T-helper 1 cell treated with Interleukin-12 subunit alpha and Interleukin-12 subunit beta and Interleukin-4 antibody, amounts not matched to agents 30 ng/mL and 1 ng/mL, for 36 hours (primary cell): ENCODE measurements around the gene MYH7. TPM values are rescaled to one million over a fixed set of nuclear protein-coding genes. Genes with fewer than 3 reads are reported as not detected.
"Not testable (repeated sequence)": the region's sequence is repeated elsewhere in the genome, so short reads cannot be mapped to it uniquely, and the experiment has no call there.

ENCODE experiments used
- intact Hi-C: fragments of 100-400 bp; cut with micrococcal nuclease; formaldehyde crosslinking; loops from one replicate; pipeline ENCODE4 v1.15.1; 2024
- total RNA-seq: library from RNA; stranded (reverse); gene quantifications from 2 replicates; pipeline ENCODE4 v1.2.3, GENCODE V29; 2022

The MYH7 gene
- total RNA-seq, 1 donor from 2014 or later: 0.17 TPM

DNA sequence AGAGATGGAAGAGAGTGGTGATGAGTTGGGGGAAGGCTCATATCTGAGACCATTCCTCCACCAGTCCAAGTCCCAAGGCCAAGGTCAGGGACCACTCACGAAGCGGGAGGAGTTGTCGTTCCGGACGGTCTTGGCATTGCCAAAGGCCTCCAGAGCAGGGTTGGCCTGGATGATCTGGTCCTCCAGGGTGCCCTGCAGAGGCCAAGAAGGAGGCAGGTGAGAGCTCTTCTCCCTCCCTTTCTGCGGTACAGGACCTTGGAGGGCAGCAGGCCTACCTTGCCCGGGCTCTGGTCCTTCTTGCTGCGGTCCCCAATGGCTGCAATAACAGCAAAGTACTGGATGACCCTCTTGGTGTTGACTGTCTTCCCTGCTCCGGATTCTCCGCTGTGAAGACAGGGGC lies 4.0 kb downstream of the MYH7 start:
- intact Hi-C loops: no loop called here

DNA sequence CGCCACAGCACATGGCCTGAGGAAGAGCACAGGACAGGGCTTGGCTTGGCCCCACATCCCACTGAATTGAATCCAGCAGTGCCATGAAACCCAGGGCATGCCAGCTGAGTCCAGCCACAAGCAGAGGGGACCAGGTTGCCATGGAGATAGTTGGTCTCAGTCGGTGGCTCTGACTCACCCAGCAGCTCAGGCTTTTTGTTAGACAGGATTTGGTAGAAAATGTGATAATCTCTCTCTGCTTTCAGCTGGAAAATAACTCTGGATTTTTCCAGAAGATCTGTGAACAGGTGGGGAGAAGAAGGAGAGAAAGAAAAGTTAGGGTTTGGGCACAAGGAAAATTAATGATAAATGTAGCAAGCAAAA lies 4.8 kb downstream of the MYH7 start:
- intact Hi-C loops: no loop called here

DNA sequence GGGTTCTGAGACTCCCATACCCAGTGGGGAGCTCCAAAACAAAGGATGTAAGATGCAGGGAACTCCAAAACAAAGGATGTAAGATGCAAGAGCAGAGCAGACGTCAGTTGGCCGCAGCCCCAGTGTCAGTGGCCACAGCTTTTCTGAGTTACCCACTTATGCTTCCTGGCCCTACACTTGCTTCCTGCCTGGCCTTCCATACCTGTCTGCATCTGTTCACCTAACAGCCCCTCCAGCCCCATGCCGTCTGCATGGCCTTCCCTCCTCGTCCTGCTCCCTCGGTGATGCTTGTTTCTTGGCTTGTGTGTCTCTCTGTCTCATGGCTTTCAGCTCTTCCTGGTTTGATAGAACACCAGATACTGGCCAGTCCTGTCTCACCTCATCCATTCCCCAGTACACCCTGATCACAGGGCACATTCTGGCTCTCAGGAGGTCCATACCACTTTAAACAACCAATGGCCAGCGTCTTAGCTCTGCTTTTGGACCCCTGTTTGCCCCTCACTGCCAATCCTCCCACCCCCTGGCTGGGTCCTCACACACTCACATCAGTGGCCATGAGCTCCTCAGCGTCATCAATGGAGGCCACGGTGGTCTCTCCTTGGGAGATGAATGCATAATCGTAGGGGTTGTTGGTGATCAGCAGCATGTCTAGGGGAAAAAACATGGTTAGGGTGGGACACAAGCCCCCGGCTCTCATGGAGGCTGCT lies 5.3 kb downstream of the MYH7 start:
- intact Hi-C loops: no loop called here

DNA sequence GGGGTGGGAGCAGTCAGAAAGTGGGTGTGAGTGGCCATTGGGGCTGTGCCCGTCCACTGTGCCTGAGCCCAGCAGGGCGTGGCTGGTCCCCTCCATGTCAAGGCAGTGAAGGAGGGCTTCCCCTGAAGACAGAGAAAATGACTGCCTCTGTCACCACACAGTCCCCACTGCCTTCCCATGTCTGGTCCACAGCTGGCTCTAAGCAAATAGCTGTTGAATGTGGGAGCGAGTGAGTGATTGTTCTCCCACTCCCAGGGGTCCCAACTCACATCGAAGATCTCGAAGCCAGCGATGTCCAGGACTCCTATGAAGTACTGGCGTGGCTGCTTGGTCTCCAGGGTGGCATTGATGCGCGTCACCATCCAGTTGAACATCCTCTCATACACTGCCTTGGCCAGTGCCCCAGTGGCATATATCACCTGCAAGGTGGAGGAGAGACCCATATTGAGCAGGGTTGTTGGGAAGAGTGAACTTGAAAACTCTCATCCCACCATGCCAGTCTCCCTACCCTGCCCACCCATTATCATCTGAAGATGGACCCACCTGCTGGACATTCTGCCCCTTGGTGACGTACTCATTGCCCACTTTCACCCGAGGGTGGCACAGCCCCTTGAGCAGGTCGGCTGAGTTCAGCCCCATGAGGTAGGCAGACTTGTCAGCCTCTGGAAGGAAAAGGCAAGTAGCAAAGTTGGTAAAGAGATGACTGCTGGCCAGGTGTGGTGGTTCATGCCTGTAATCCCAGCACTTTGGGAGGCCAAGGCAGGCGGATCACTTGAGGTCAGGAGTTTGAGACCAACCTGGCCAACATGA lies 6.6 kb downstream of the MYH7 start:
- intact Hi-C loops: no loop called here

DNA sequence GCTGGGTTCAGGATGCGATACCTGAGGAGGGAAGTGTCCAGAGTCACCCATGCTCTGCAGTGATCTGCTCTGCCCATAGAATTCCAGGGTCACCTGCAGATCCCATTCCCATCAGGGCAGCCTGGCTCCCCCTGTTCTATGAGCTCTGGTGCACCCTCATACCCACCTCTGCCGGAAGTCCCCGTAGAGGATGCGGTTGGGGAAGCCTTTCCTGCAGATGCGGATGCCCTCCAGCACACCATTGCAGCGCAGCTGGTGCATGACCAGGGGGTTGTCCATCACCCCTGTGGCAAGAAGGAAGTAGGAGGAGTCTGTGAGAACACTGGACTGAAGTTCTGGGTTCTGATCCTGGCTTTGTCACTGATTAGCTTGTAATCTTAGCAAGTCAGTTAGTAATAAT lies 9.7 kb downstream of the MYH7 start:
- intact Hi-C loops: not testable (repeated sequence)

DNA sequence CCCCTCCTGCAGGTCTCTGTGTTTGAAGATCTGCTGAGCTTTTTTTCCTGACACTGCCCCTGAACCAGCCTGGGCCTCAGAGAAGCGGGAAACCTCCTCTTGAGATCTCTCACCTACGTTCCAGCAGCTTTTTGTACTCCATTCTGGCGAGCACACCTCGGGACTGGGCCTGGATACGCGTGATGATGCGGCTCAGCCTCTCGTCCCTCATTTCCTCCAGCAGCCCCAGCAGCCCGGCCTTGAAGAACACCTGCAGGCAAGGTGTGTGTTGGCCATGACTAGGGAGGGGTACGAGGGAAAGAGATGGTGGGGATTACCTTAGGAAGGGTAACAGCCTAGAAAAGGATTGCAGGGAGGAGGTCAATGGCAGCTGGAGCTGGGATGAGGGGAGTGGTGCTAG lies 10.3 kb downstream of the MYH7 start:
- intact Hi-C loops: no loop called here

DNA sequence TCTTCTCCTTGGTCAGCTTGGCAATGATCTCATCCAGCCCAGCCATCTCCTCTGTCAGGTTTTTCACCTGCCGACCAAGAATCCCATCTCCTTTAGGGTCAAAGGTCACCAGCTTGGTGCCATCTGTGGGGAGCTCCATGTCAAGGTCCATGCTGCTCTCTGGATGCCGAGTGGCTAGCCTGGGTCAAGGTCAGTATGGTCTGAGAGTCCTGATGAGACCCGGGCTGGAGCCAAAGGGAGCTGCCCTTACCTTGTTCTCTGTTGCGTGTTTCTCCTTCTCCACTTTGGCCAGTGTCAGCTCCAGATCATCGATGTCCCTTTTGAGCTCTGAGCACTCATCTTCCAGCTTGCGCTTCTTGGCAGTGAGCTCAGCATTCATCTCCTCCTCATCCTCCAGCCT lies 11.8 kb downstream of the MYH7 start:
- intact Hi-C loops: no loop called here

DNA sequence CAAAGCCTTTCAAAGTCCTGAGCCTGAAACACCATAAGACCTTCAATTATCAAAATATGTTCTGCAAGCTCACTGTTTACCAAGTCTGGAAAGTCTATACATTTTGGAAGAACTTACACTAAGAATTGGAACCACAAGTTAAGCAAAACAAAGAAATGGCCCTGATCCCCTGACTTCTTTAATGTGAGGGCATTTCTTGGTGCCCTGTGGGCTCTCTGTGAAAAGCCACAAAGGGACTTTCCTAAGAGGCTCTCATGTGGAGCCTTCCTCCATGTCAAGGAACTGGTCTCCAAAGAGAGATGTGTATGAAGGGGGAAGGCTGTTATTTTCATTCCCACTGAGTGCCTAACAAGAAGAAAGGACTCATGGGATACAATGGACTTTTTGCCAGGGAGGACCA lies 13.9 kb downstream of the MYH7 start:
- intact Hi-C loops: no loop called here

DNA sequence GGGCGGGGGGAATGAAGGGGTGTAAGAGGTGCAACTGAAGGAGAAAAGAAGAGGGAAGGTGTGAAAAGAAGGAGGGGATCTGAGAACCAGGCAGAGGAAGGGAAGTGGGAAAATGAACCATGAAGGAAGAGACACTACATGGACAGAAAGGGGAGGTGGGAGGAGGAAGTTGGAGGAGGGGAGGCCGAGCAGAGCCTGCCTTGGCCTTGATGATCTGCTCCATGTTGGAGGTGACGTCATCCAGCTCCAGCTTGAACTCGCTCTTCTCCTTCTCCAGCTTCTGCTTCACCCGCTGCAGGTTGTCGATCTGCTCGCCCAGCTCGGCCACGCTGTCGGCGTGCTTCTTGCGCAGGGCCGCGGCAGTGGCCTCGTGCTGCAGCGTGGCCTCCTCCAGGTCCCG lies 15.8 kb downstream of the MYH7 start:
- intact Hi-C loops: not testable (repeated sequence)

DNA sequence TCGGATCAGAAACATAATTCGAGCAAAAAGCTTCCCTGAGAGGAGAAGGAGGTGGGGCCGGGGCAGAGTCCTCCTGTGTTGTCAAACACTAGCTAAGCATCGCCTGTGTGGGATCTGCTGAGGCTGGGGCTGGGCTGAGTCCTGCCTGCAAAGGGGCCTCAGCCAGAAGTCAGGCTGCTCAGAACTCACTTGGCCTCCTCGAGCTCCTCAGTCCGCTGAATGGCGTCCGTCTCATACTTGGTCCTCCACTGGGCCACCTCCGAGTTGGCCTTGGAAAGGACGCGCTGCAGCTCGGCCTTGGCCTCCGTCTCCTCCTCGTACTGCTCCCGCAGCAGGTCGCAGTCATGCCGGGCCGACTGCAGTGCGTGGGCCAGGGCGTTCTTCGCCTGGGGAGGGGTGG lies 17.4 kb downstream of the MYH7 start:
- intact Hi-C loops: no loop called here

DNA sequence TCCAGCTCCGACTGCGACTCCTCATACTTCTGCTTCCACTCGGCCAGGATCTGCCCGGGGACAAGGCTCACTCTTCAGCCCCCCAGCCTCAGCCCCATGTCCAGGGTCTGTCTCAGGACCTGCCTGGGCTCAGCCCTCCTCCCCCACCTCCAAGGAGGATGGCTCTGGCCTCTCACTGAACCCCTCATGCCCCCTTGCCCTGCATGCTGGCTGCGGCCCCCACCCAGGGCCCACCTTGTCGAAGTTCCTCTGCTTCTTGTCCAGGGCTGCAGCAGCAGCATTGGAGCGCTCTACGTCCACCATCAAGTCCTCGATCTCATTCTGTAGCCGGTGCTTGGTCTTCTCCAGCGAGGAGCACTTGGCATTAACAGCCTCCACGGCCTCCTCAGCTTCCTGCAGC lies 18.2 kb downstream of the MYH7 start:
- intact Hi-C loops: not testable (repeated sequence)

DNA sequence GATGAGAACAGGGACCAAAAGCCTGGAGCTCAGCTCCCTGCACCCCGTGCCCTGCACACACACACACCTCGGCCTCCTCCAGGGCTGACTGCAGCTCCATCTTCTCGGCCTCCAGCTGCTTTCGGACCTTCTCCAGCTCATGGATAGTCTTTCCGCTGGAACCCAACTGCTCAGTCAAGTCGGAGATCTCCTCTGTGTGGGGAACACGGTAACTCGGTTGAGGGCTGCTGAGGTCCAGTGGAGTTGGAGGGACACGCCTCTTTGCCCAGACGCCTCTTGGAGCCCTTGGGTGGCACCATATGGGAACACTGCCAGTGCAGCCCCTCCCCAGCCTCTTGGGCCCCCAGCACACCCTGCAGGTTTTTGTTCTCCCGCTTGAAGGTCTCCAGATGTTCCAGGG lies 18.7 kb downstream of the MYH7 start:
- intact Hi-C loops: no loop called here

DNA sequence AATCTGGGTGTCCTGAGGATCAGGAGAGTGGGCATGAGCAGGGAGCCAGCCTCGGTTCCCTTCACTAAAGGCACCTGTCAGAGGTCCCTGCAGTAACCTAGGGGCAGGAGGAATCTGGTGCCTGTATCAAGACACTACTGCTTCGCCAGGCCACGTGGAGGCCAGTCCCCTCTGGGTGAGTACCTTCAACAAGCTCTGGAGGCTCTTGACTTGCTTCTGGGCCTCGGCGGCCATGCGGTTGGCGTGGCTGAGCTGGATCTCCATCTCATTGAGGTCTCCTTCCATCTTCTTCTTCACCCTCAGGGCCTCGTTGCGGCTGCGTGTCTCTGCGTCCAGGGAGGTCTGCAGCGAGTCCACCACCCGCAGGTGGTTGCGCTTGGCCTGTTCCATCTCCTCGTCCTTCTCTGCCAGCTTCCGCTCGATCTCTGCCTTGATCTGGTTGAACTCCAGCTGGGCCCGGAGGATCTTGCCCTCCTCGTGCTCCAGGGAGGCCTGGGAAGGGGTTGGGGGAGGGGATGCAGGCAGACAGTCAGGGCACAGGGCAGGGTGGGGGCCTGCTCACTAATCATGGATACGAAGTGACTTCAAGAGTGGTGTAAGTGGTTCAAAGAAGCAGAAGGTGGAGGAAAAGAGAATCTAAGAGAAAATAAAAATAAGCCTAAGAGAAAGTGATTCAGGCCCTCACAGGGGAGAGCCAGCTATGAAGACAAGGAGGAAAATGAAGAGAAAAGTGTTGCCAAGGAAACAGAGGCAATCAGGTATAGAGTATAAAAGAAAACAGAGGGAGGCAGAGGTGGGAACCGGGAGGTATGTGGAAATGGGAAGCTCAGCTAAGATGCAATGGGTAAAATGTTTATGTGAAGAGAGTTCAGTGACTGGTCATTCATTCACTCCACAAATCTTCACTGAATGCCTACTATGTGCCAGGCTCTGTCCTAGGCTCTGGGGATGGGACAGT lies 19.4 kb downstream of the MYH7 start:
- intact Hi-C loops: no loop called here

DNA sequence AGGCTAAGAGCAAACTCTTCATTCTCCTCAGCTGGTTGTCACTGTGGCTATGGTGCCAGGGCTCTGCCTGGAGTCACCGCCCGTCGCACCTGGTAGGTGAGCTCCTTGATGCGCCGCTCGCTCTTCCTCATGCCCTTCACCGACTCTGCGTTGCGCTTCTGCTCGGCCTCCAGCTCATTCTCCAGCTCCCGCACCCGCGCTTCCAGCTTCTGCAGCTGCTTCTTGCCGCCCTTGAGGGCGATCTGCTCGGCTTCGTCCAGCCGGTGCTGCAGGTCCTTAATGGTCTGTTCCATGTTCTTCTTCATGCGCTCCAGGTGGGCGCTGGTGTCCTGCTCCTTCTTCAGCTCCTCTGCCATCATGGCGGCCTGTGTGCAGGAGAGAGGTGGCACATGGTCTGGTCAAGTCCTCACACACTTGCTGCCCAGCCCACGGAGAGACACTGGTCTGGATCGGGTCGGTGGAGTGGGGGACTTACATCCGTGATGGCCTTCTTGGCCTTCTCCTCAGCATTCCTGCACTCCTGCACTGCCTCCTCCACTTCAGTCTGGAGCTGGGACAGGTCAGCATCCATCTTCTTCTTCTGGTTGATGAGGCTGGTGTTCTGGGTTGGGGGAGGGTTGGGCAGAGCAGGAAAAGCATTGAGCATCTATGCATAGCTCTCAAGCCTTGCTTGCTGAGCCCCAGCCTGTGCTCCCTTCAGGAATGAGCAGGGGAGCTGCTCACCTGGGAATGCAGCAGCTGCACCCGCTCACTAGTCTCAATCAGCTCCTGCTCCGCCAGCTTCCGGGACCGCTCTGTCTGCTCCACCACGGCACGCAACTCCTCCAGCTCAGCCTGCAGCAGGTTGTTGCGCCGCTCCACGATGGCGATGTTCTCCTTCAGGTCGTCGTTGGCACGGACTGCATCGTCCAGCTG lies 20.3 kb downstream of the MYH7 start:
- intact Hi-C loops: no loop called here

DNA sequence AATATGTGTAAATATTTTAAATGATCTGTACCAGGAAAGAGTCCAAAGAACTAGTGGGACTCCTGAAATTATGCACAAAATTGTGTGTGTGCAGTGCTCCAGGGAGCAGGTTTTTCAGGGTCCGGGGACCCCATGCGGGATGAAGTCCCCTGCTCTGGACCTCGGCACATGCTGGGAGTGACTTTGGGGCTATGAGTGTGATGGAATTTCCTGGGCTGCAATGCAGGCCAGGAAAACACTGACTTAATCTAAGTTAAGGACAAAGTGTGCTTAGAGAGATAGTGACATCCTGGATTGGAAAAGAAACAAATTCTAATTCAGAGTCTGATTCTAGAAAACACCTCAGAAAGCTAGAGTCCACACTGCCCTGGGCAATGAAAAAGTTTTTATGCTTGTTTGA lies 21.2 kb downstream of the MYH7 start:
- intact Hi-C loops: no loop called here

DNA sequence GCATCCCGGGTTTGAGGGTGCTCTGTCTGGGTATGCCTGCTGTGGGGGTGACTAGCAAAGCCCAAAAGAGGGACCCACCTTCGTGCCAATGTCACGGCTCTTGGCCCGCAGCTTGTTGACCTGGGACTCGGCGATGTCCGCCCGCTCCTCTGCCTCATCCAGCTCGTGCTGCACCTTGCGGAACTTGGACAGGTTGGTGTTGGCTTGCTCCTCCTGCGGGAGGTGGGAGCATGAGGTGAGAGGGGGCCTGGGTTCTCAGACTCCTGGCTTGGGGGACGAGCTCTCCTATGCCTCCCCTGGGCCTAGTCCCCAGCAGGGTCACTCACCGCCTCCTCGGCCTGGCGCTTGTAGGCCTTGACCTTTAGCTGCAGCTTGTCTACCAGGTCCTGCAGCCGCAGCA lies 21.8 kb downstream of the MYH7 start:
- intact Hi-C loops: no loop called here

DNA sequence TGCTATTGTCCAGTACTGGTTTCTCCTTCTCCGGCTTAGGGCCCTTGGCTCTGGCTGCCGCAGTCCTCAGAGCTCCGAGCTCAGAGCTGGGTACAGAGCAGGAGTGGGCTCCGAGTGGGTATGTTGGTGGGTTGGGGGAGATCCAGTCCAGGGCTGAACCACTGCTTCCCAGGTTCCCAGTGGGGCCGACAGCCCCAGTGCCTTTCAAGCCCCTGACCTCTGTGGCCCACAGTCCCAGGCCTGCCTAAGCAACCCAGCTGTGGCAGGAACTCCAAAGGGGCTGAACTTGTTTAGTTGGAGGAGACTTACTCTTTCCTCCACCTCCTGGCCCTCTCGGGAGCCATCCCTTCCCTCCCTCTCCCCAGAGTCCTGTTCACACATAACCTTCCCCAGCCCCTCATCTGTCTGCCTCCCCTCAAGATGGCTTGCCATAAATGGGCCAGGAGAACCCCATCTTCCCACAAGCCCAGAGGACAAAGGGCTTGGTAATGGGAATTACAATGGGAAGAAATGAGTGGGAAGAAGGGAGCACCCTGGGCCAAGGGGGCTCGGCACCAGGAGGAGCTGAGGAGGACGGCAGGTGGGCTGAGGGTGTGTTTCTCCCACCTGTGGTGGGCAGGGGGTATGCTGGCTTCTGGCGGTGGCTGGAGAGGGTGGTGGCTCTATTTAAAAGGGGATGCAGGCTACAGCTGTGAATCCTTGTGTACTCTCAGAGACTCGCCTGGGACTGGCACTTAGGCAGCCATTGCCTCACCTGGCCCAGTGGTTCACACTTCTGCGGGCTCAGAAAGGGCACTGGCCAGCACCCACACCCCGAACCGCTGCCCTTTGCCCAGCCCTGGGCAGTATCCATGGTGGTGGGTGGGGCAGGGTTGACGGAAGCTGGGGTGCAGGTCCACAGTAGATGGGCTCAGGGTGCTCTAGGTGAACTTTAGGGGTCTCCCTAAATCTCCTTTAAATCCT lies 23.6 kb downstream of the MYH7 start:
- intact Hi-C loops: no loop called here

DNA sequence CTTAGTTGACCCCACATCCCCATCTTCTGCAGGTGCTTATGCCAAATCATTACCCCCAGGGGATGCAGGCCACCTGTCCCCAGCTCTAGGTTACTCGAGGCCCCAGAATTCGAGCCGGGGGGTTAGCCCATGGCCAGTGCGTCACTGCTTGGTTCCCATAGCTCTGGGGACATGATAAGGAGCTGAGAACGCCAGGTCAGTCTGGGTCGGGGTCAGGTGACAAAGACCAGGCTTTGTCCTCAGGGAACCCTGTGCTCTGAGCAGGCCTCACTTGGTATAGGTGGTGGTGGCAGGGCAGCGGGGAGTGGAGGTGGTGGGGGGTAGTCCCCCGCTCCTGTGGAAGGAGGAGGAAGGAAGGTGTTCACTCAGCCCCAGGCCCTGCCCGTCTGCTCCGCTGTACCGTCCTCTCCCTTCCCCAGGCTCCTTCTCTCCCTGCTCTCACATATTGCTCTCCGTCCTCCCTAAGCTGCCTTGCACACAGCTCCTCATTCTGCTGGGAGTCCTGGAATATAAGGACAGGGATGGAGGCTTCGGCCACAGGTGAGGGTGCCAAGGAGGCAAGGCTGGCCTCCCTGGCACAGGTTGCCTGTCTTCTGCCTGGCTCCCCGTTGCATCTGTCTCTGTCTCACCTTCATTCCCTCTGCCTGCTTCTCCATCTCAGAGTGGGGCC lies 25.4 kb downstream of the MYH7 start:
- intact Hi-C loops: no loop called here

DNA sequence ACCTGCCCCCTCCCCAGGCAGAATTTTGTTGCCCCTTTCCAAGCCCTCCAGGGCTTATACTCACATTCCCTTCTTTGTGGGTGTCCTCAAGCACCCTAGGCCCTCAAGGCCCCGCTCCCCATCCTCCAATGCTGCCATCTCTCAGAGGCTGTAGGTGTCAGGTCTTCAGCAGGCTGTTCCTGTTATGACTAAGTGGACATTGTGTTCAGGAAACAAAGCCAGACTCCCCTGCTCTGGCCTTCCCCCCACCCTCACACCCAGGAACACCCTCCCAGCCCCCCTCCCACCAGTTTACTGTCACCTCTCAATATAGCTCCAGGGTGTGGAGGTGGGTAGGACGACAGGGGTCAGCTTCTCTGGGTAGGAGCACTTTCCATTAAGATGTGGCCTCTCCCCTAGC lies 26.0 kb downstream of the MYH7 start:
- intact Hi-C loops: no loop called here
